GM21447 (cell line): ENCODE data around the gene SBNO2.

ENCODE experiments used
- ATAC-seq: cut with Tn5 transposase; IDR thresholded peaks from one replicate; pipeline ENCODE4 v1.9.1; 2021; ENCODE audit not compliant: unreplicated experiment

Gene SBNO2

DNA sequence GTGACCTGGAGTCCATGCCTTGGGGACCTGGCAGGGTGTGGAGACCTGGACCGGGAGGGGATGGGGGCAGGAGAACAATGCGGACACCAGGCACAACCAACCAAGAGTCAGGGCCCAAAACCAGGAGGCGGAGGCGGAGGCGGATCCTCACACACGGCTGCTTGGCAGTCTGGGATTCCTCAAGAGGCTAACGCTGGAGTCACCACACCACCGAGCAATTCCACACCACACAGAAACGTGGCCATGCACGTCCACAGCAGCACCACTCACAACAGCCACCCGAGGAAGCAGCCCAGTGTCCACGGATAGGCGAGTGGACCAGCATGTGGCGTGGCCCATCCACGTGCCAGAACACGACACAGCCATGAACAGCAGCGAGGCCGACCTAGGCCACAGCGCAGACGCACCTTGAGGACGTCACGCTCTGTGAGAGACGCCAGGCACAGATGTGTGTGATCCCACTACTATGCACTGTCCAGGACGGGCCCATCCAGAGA is 17.7 kb downstream of the SBNO2 start:
- no peak for ATAC-seq

DNA sequence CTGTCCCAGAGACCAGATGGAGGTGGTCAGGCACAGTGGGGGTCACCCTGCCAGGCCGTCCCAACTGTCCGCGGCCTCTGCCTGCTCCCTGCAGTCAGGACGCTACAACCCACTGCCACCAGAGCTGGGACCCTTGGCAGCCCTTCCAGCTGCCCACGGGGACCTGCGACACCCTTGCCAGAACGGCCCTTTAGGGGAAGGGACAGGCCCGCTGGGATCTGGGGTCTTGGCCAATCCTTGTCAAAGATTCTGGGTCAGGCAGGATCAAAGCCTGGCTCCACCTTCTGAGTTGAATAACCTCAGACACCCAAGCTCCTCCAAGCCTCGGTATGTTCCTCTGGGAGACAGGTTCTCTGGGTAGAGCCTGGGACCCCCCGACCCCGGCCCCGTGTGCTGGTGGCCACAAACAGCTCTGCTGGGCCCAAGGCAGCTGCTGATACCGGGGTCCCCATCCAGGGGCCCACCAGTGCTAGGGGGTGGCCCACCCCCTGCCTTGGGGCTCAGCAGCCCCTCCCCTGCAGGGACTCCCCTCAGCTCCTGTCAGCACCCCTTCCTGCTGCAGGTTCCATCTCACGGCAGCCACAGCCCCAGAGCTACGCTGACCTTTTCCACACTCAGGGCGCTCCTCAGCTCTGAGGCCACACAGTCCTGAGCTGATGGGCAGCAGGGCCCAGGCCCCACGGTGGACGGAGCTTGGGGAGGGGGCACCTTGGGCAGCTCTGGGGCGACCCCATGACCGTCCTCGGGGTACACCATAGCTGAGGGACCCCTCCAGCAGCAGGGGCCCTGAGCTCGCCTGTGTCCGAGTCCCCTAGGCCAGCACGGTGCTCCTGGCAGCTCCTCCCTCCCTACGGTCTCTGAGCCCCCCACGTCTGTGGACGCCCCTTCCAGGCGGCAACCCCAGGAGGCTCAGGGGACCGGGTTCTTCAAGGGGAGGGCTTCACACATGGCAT is 18.4 kb downstream of the SBNO2 start:
- no peak for ATAC-seq

DNA sequence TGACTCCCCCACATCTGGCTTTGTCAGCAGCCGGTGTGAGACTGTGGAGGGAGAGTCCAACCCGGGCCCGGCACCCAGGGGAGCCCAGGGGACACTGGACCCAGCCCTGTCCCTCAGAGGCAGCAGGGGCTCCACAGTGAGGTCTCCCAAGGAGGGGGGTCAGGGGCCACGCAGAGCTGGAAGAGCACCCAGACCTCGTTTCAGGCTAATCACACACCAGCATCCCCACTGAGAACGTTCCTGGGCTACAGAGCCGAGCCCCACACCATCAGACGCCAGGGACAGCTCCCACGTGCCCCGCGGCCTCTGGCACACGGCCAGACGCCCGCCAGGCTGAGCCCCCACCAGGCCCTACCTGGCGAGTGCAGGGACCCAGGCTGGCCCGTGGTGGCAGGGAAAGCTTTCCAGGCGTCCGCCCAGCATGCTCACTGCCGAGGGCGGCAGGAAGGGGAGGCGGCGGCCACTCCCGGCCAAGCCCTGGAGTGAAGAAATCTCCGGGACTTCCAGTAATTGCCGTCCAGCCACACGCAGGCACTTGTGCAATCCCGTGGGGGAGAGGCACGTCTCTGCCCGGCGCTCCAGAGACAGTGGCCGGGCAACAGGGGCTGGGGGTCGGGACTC is 19.2 kb downstream of the SBNO2 start:
- no peak for ATAC-seq

DNA sequence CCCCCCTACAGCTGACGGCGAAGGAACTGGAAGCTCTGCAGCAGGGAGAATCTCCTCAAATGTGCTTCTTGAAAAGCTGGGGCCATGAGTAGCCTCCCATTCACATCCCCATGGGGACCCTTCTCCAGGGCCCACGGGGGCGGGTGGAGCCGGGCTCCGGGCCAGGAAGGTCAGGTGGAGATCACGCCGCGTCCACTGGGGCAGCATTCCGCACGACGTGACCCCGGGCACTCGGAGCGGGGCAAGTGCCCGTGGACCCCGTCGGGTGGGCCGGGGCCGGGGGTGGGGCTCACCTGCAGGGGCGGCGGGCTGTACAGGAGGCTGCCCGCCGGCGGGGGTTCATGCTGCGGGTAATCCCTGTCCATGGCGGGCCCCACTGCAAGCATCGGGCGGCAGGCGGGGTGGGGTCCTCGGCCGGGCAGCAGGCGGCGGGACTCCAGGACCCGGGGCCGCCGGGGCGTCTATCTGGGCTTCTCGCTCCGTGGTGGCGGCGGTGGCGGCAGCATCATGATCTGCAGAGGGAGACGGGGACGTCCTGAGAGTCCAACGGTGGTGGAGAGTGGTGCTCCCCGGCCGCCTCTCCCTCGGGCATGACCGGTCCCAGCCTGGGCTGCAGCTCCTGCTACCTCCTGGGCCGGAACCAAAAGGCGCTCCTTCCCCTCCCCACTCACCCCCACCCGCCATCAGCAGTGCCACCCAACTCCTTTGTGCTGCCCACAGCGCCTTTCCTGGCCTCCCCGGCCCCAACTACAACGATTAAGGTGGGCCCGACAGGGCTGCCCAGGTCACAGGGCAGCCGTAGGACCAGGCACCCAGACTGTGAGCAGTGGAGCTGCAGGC is 20.0 kb downstream of the SBNO2 start:
- ATAC-seq, result no peak

DNA sequence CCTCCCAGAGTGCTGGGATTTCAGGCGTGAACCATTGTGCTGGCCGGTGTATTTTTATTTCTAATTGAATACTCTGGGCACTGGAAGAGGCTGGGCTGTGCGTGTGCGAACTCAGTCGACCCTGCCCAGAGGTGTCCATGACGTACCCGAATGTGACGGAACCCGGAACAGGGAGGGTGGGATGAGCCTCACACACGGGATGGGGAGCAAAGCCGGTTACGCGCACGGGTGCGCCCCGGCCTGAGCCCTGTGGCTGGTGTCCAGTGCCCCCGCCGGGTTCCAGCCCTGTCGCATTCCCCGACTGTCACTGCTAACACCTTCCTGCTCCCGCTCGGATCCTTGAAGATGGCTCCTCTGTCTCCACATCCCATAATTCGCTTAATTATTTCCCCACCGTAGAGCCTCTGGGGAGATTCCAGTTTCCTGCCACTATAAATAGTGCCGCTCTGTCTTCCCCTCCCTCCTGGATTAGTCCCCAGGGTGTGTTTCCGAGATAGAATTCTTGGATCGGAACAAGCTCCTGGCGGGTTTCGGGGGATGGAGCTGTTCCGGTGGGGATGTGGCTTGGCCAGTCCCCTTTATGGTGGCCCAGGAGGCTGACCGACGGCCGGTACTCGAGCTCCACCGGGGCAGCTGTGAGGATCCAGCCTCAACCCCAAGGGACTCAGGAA is 22.0 kb downstream of the SBNO2 start:
- ATAC-seq, result no peak

DNA sequence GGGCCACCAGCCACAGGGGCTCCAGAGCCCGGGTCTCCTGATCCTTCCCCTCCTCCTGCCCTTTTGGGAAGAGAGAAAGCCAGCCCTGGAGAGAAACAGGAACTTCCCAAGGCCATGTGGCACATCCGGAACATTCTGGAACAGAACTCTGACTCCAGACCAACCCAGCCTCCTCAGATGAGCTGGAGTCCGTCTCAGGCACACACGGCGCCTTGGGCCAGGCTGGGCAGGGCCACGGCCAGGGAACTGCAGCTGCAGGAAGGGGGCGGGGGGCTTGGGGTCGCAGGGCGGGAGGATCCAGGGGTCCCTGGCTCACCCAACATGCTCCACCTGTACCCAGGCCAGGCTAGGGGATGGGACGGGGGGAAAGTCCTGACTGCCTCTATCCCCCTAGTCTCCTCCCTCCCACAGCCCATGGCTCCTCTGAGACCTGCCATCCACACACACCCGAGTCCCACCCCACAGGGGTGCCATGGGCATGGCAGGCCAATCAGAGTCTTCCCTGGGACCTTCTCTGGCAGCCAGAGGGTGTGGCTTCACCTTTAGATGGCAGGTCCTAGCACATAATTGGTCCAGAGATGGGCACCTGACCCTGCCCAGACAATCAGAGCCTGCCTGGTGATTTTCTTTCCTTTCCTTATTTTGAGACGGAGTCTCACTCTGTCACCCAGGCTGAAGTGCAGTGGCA is 22.9 kb downstream of the SBNO2 start:
- ATAC-seq, result no peak

DNA sequence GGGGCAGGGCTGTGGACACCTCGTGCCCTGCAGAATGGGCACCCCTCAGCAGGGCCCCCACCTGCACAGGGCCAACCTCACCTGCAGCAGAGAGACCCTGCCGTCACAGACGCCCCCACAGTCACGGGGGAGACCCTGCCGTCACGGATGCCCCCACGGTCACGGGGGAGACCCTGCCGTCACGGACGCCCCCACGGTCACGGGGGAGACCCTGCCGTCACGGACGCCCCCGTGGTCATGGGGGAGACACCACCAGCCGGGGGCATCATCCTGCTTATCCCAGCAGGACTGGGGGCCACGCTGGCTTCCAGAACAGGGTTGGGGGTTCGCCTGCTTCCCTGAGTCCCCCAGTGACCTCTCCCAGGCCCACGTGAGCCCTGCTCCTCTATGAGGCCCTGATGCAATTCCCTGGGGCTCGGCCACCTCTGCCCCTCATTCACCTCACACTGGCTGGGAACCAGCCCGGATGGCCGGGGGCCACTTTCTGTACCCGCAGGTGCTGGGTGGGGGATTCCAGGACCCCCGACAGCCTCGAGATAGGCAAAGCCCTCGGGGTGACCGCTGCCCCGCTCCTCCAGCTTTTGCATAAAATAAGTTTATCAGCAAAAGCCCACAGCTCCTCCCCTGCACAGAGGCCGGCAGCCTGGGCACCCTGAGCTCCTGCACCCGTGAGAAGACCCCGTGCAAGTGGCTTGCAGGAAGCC is 23.6 kb downstream of the SBNO2 start:
- no peak for ATAC-seq

DNA sequence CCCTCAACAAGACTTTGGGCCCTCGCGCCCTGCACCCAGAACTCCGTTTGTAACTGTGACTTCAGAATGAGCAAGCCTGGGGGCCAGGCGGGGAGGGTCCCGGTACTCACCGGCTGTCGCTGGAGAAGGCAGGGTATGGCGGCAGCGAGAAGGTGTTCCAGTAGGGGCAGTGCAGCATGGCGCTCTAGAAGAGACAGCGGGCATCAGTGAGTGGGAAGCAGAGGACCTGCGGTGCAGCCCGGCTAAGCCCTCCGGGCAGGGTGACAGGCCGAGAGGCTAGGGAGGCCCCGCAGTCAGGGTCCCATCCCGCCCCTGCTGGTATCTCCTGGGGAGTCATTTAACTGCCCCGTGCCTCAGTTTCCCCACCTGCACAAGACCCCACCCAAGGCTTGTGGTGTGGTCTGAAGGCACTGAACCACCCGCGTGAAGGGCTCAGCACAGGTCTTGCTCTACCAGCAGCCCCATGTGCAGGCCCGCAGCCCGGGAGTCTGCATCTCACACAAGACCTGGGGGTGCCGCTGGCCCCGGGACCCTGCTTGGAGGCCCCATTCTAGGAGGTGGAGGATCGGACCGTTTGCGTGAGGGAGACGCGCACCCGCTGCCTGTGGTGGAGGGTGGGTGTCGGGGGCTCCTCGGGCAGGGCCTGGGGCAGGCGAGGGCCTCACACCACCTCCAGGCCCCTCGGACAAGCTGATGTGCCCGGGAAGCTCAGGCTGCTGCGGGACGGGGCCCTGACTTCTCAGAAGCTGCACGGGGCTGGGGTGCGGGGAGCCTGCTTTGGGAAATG is 24.6 kb downstream of the SBNO2 start:
- no peak for ATAC-seq

DNA sequence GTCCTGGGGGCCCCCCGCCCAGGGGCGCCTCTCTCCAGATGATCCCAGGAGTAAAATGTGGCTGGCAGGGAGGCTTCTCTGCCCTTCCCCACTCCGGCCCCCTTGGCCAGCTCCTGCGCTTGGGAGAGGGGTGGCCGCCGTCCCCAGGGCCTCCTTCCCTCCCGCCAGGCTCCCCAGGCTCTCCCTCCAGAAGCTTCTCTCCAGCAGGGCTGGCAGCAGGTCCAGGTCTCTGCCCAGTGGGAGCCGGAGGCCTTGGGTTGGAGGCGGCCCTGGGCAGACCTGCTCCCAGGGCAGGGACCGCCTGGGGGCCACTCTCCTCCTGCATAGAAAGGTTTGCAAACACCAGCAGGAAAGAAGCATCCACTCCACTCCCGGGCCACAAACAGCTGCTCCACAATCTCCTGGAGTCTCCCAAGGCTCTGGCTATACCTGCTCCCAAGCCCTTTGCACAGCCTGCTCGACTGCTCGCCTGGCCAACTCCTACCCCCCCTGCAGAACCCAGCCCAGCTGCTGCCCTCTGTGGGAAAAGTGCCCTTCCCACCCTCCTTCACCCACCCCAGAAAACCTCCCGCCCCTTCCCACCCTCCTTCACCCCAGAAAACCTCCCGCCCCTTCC is 26.0 kb downstream of the SBNO2 start:
- no peak for ATAC-seq

DNA sequence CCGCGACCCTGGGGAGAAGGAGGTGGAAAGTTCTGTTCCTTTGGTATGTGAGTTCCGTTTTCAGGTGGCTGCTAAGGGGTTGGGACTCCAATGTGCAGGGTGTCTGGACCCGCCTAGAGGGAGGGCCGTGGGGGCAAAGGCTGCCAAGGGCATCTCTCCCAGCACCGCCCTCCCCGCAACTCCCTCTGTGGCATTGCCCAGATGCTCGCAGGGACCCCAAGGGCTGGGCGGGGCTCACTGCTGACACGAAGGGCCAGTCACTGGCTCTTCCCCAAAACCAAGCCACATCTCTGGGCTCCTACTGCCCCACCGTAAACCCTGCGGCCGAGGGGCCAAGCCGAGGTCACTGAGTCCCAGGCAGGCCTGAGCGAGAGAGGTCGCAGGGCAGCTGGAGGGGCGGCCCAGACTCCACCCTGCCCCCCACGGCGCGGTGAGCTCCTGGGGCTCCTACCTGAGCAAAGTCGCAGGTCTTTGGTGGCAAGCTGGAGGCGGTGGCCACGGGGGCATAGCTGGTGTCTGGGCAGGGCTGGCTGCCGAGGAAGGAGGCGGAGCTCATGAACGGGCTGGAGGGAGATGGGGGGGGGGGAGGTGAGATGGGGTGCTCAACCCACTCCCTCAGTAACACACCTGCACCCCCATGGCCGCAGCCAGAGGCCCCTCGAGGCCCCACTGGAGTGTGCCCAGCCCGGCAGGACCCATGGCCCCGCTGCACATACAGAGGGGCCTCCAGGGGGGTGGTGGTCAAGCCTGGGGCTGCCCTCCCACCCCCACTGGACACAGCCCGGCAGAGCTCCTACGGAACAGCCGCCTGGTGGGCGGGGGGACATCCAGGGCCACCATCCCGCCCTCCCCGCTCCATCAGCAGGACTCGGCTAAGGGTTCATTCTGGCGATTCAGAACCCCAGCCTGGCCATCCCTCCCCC is 26.9 kb downstream of the SBNO2 start:
- ATAC-seq, result no peak

DNA sequence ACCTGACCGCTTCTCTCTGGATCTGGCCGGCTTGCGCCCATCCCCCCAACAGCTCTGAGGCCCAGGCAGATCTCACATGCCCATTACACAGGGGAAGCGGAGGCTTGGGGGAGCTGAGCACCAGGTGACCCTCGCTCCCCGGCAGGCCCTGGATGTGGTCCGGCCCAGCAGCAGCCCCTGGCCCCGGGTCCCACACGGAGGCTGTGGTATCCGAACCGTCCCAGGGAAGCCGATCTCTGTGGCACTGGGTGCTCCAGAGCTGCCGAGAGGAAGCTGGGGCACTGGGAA is 27.7 kb downstream of the SBNO2 start:
- no peak for ATAC-seq

DNA sequence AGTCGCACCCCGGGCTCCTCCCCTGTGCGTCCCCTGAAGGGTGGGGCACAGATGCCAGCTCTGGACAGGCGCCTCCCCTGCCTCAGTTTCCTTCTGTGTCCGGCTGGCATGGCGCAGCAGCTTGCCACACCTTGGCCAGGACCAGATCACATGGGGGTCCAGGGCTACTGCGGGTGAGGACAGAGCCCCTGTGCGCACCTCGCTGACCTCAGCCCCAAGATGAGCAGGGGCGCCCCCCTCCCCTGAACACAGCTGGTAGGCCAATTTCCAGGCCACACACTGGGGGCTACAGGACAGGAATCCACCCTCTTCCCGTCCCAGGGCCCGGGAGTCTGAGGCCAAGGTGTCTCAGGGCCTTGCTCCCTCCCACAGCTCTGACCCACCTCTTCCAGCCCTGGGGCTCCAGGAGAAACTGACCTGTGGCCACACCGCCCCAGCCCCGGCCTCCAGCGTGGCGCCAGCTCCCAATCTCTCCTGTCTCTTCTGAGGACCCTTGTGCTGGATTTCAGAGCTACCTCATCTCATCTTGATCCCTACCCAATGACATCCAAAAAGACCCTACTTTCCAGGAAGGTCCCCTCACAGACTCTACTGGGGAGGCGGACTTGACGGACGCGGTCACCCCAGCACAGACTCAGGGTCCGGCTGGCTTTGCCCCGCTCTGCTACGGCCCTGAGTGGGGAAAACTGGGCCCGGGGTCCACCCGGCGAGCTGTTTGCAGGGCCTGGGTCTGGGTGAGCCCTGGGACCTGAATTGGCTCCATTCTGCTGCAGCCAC is 28.2 kb downstream of the SBNO2 start:
- ATAC-seq, result no peak

DNA sequence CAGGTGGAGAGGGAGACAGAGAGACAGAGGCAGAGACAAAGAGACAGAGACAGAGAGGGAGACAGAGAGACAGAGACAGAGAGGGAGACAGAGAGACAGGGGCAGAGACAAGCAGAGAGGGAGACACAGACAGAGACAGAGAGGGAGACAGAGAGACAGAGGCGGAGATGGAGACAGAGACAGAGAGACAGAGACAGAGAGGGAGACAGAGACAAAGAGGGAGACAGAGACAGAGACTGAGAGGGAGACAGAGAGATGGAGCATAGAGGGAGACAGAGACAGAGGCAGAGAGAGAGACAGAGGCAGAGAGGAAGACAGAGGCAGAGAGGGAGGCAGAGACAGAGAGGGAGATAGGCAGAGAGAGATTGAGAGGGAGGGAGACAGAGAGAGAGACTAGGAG is 29.3 kb downstream of the SBNO2 start:
- ATAC-seq, result no peak

DNA sequence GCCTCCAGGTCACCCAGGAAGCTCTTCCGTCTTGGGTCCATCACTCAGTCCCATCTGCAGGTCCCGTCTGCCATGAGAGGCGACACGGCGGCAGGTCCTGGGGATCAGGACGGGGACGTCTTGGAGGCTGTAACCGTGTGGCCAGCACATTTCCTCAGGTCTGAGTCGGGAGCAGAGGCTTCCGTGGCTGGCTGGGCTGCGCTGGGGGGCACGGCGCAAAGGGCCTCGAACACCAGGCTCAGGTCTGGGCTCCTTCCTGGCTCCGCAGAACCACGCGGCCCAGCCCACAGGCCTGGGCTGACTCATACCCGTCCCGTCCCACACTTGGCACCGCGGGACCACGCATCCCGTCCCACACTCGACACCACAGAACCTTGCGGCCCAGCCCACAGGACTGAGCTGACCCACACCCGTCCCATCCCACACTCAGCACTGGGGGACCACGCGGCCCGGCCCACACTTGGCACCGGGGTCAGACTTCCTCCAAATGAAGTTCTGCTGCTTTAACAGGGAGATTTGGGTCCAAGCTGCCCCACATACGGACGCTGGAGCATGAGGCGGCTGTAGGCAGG is 30.2 kb downstream of the SBNO2 start:
- ATAC-seq, result no peak

DNA sequence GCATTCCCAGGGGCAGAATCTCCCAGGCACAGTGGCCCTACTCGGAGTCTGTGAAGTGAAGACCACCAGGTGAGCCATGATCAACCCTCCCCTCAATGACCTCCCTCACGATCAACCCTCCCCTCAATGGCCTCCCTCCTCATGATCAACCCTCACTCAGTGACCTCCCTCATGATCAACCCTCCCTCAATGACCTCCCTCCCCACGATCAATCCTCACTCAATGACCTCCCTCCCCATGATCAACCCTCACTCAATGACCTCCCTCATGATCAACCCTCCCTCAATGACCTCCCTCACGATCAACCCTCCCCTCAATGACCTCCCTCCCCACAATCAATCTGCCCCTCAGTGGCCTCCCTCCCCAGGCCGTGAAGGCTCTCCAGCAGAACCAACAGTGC is 32.1 kb downstream of the SBNO2 start:
- no peak for ATAC-seq

DNA sequence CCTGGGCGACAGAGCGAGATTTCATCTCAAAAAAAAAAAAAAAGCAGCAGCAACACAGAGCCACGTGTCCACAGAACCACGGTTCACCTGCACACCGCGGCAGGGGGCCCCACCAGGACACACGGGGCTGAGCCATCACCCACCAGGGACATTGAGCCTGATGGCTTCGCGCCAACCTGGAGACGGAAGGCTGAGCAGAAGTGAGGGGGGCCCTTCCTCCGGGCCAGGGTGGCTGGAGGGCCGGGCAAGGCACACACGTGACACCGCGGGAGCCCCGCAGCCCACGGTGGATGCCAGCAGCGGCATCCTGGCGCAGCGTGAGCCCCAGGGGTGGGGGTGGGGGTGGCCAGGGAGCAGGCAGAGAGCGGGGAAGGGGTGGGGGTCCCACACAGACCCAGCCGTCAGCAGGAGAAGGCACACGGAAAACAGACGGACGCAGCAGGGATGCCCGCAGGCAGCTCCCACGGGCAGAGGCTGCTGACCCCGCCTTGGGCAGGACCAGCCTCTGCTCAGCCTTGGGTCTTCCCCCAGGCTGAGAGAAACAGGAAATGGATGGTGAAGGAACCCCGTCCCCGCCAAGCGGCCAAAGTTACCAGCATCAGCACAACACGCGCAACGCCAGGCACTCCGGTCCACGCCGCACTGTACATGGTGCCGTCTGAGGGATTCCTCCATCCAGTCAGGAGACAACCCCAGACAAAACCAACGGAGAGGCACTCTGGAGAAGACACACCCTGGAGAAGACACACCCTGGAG is 33.6 kb downstream of the SBNO2 start:
- ATAC-seq, result no peak
